ENCODE measurements around the gene TNFSF13B. TPM values are rescaled to one million over a fixed set of nuclear protein-coding genes. Genes with fewer than 3 reads are reported as not detected.

The TNFSF13B gene
- total RNA-seq, 1 donor from 2014 or later = 1.8 TPM

DNA sequence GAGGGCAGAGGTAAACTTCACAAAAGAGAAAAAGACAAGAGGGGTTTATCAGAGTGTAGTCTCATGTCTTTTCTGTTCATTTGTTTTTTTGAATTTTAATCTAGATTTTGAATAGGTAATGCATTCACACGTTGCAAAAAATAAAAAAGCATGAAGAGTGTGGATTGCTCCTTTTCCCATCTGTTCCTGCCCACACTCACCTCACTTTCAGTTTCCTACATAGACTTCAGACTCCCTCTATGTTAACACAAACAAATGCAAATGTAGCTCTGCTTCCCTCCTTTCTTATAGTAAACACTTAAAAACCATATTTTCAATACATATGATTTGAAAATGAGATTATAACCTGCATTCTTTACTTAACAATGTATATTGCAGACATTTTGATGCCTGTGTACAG, 20.3 kb downstream of the TNFSF13B start:
- no peaks in the 10 kb centered on the region for H3K9me3 Mint-ChIP-seq (ENCODE audit: unreplicated experiment)
- TF ChIP-seq, protein P1, sequence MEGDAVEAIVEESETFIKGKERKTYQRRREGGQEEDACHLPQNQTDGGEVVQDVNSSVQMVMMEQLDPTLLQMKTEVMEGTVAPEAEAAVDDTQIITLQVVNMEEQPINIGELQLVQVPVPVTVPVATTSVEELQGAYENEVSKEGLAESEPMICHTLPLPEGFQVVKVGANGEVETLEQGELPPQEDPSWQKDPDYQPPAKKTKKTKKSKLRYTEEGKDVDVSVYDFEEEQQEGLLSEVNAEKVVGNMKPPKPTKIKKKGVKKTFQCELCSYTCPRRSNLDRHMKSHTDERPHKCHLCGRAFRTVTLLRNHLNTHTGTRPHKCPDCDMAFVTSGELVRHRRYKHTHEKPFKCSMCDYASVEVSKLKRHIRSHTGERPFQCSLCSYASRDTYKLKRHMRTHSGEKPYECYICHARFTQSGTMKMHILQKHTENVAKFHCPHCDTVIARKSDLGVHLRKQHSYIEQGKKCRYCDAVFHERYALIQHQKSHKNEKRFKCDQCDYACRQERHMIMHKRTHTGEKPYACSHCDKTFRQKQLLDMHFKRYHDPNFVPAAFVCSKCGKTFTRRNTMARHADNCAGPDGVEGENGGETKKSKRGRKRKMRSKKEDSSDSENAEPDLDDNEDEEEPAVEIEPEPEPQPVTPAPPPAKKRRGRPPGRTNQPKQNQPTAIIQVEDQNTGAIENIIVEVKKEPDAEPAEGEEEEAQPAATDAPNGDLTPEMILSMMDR (IDR thresholded peaks at IDR 0.05; ENCODE audit: unreplicated experiment) = no peak
- no peak for DNase-seq (ENCODE audit: low spot score)
- H3K4me1 Mint-ChIP-seq (ENCODE audit: unreplicated experiment) = no peaks in the 10 kb centered on the region
- no peaks in the 10 kb centered on the region for H3K27me3 Mint-ChIP-seq (ENCODE audit: unreplicated experiment)
- H3K36me3 Mint-ChIP-seq (ENCODE audit: low read depth, unreplicated experiment) = no peaks in the 10 kb centered on the region
- H3K4me3 Mint-ChIP-seq (ENCODE audit: unreplicated experiment) = no peak overlapping the region
- H3K27ac Mint-ChIP-seq (ENCODE audit: unreplicated experiment) = no peak overlapping the region

- no peaks in the 10 kb centered on the region for H3K27me3 Mint-ChIP-seq (ENCODE audit: unreplicated experiment)
- H3K4me1 Mint-ChIP-seq (ENCODE audit: unreplicated experiment) = no peaks in the 10 kb centered on the region
- DNase-seq (ENCODE audit: low spot score) = no peak
- TF ChIP-seq, protein P1 (IDR thresholded peaks at IDR 0.05; ENCODE audit: unreplicated experiment) = no peak
- no peaks in the 10 kb centered on the region for H3K36me3 Mint-ChIP-seq (ENCODE audit: low read depth, unreplicated experiment)
- H3K27ac Mint-ChIP-seq (ENCODE audit: unreplicated experiment) = no peak overlapping the region
- no peak overlapping the region for H3K4me3 Mint-ChIP-seq (ENCODE audit: unreplicated experiment)
- H3K9me3 Mint-ChIP-seq (ENCODE audit: unreplicated experiment) = peaks cover 8% of the 10 kb centered on the region
These were observed 27.6 kb downstream of the TNFSF13B start for GRCh38 chr13:108297114-108297513.

GRCh38 chr13:108302279-108302678, 32.8 kb downstream of the TNFSF13B start:
- no peak overlapping the region for H3K27ac Mint-ChIP-seq (ENCODE audit: unreplicated experiment)
- TF ChIP-seq, protein P1 (IDR thresholded peaks at IDR 0.05; ENCODE audit: unreplicated experiment) = no peak
- no peak overlapping the region for H3K4me3 Mint-ChIP-seq (ENCODE audit: unreplicated experiment)
- H3K36me3 Mint-ChIP-seq (ENCODE audit: low read depth, unreplicated experiment) = no peaks in the 10 kb centered on the region
- H3K4me1 Mint-ChIP-seq (ENCODE audit: unreplicated experiment) = no peaks in the 10 kb centered on the region
- H3K9me3 Mint-ChIP-seq (ENCODE audit: unreplicated experiment) = peaks cover 4% of the 10 kb centered on the region
- no peak for DNase-seq (ENCODE audit: low spot score)
- H3K27me3 Mint-ChIP-seq (ENCODE audit: unreplicated experiment) = peaks cover 1% of the 10 kb centered on the region

GRCh38 chr13:108304170-108305016, 34.9 kb downstream of the TNFSF13B start:
- Mint-ChIP-seq H3K9me3 (ENCODE audit: unreplicated experiment) (no peaks in the 10 kb centered on the region), H3K4me1 (ENCODE audit: unreplicated experiment) (no peaks in the 10 kb centered on the region), H3K27me3 (ENCODE audit: unreplicated experiment) (peaks cover 1% of the 10 kb centered on the region), H3K27ac (ENCODE audit: unreplicated experiment) (no peak overlapping the region), H3K4me3 (ENCODE audit: unreplicated experiment) (no peak overlapping the region), H3K36me3 (ENCODE audit: low read depth, unreplicated experiment) (no peaks in the 10 kb centered on the region)
- TF ChIP-seq, protein P1 (IDR thresholded peaks at IDR 0.05; ENCODE audit: unreplicated experiment) = no peak
- no peak for DNase-seq (ENCODE audit: low spot score)

GRCh38 chr13:108305655-108306054, 36.1 kb downstream of the TNFSF13B start:
- H3K27ac Mint-ChIP-seq (ENCODE audit: unreplicated experiment) = no peak overlapping the region
- no peaks in the 10 kb centered on the region for H3K36me3 Mint-ChIP-seq (ENCODE audit: low read depth, unreplicated experiment)
- H3K27me3 Mint-ChIP-seq (ENCODE audit: unreplicated experiment) = peaks cover 1% of the 10 kb centered on the region
- H3K9me3 Mint-ChIP-seq (ENCODE audit: unreplicated experiment) = no peaks in the 10 kb centered on the region
- no peaks in the 10 kb centered on the region for H3K4me1 Mint-ChIP-seq (ENCODE audit: unreplicated experiment)
- no peak overlapping the region for H3K4me3 Mint-ChIP-seq (ENCODE audit: unreplicated experiment)
- TF ChIP-seq, protein P1 (IDR thresholded peaks at IDR 0.05; ENCODE audit: unreplicated experiment) = no peak
- no peak for DNase-seq (ENCODE audit: low spot score)
